ENCODE data around the gene TAPBPL.
"Not testable (repeated sequence)": the region's sequence is repeated elsewhere in the genome, so short reads cannot be mapped to it uniquely, and the experiment has no call there.

Gene TAPBPL

GRCh38 chr12:6476489-6476888 is 24.6 kb downstream of the TAPBPL start:
- Histone ChIP-seq H3K27me3 (ENCODE audit: control insufficient read depth, insufficient read depth, low read length) (no peaks in the 10 kb centered on the region), H3K9ac (ENCODE audit: low read depth, low read length) (no peak overlapping the region), H3K4me3 (ENCODE audit: low read depth, low read length) (no peak overlapping the region), H3K9me3 (ENCODE audit: control insufficient read depth, insufficient read depth, low read length) (no peaks in the 10 kb centered on the region), H3K4me1 (ENCODE audit: control insufficient read depth, insufficient read depth, low read length) (no peaks in the 10 kb centered on the region), H3K27ac (ENCODE audit: low read depth, low read length) (no peak overlapping the region), H3K36me3 (ENCODE audit: control insufficient read depth, insufficient read depth, low read length) (no peaks in the 10 kb centered on the region)

DNA sequence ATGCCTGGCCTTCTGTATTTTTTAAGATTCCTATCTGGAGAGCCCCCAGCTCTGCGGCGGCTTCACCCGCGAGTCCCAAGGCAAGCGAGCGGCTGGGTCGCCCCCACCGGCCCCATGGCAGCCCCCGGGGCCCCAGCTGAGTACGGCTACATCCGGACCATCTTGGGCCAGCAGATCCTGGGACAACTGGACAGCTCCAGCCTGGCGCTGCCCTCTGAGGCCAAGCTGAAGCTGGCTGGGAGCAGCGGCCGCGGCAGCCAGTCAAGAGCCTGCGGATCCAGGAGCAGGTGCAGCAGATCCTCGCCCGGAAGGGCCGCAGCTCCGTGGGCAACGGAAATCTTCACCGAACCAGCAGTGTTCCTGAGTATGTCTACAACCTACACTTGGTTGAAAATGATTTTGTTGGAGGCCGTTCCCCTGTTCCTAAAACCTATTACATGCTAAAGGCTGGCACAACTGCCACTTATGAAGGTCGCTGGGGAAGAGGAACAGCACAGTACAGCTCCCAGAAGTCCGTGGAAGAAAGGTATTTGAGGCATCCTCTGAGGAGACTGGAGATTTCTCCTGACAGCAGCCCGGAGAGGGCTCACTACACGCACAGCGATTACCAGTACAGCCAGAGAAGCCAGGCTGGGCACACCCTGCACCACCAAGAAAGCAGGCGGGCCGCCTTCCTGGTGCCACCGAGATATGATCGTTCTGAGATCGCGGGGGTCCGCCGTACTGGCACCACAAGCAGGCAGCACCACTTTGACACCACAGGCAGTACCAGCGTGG is 25.9 kb downstream of the TAPBPL start:
- H3K4me3 ChIP-seq (ENCODE audit: low read depth, low read length), result not testable (repeated sequence)

GRCh38 chr12:6478416-6478815 is 26.6 kb downstream of the TAPBPL start:
- Histone ChIP-seq H3K36me3 (ENCODE audit: control insufficient read depth, insufficient read depth, low read length) (no peaks in the 10 kb centered on the region), H3K9ac (ENCODE audit: low read depth, low read length) (no peak overlapping the region), H3K27me3 (ENCODE audit: control insufficient read depth, insufficient read depth, low read length) (no peaks in the 10 kb centered on the region), H3K4me1 (ENCODE audit: control insufficient read depth, insufficient read depth, low read length) (no peaks in the 10 kb centered on the region), H3K4me3 (ENCODE audit: low read depth, low read length) (no peak overlapping the region), H3K9me3 (ENCODE audit: control insufficient read depth, insufficient read depth, low read length) (no peaks in the 10 kb centered on the region), H3K27ac (ENCODE audit: low read depth, low read length) (no peak overlapping the region)

More for the DNA sequence above, 25.9 kb downstream of the TAPBPL start:
- H3K9me3 ChIP-seq (ENCODE audit: control insufficient read depth, insufficient read depth, low read length); H3K4me1 ChIP-seq (ENCODE audit: control insufficient read depth, insufficient read depth, low read length); H3K27ac ChIP-seq (ENCODE audit: low read depth, low read length); H3K27me3 ChIP-seq (ENCODE audit: control insufficient read depth, insufficient read depth, low read length); H3K9ac ChIP-seq (ENCODE audit: low read depth, low read length); H3K36me3 ChIP-seq (ENCODE audit: control insufficient read depth, insufficient read depth, low read length): not testable (repeated sequence)

DNA sequence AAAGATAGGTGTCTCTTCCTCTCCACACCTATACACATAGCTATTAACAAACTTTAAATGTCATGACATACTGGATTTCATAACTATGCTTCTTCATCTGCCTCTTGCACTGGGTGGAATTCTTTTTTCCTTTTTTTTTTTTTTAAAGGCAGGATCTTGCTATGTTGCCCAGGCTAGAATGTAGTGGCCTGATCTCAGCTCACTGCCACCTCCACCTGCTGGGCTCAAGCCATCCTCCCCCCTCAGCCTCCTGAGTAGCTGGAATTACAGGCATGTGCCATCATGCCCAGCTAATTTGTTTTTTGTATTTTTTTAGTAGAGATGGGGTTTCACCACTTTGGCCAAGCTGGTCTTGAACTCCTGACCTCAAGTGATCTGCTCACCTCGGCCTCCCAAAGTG is 36.4 kb downstream of the TAPBPL start:
- H3K9me3 ChIP-seq (ENCODE audit: control insufficient read depth, insufficient read depth, low read length), result no peaks in the 10 kb centered on the region
- H3K9ac ChIP-seq (ENCODE audit: low read depth, low read length), result no peak overlapping the region
- 0 out of 2 replicates have a peak, but pooled peaks cover 3% of the 10 kb centered on the region for H3K4me1 ChIP-seq (ENCODE audit: control insufficient read depth, insufficient read depth, low read length)
- H3K27ac ChIP-seq (ENCODE audit: low read depth, low read length), result no peak overlapping the region
- no peaks in the 10 kb centered on the region for H3K27me3 ChIP-seq (ENCODE audit: control insufficient read depth, insufficient read depth, low read length)
- peaks cover 11% of the 10 kb centered on the region for H3K36me3 ChIP-seq (ENCODE audit: control insufficient read depth, insufficient read depth, low read length)
- no peak overlapping the region for H3K4me3 ChIP-seq (ENCODE audit: low read depth, low read length)

- H3K27ac ChIP-seq (ENCODE audit: low read depth, low read length), result no peak overlapping the region
- no peaks in the 10 kb centered on the region for H3K9me3 ChIP-seq (ENCODE audit: control insufficient read depth, insufficient read depth, low read length)
- H3K9ac ChIP-seq (ENCODE audit: low read depth, low read length), result no peak overlapping the region
- no peak overlapping the region for H3K4me3 ChIP-seq (ENCODE audit: low read depth, low read length)
- H3K36me3 ChIP-seq (ENCODE audit: control insufficient read depth, insufficient read depth, low read length), result peaks cover 11% of the 10 kb centered on the region
- 0 out of 2 replicates have a peak, but pooled peaks cover 3% of the 10 kb centered on the region for H3K4me1 ChIP-seq (ENCODE audit: control insufficient read depth, insufficient read depth, low read length)
- H3K27me3 ChIP-seq (ENCODE audit: control insufficient read depth, insufficient read depth, low read length), result no peaks in the 10 kb centered on the region
These were observed 37.6 kb downstream of the TAPBPL start for GRCh38 chr12:6489449-6489848.

- H3K9me3 ChIP-seq (ENCODE audit: control insufficient read depth, insufficient read depth, low read length); H3K27me3 ChIP-seq (ENCODE audit: control insufficient read depth, insufficient read depth, low read length); H3K4me3 ChIP-seq (ENCODE audit: low read depth, low read length); H3K27ac ChIP-seq (ENCODE audit: low read depth, low read length); H3K9ac ChIP-seq (ENCODE audit: low read depth, low read length): not testable (repeated sequence)
- Histone ChIP-seq H3K36me3 (ENCODE audit: control insufficient read depth, insufficient read depth, low read length) (peaks cover 19% of the 10 kb centered on the region), H3K4me1 (ENCODE audit: control insufficient read depth, insufficient read depth, low read length) (peaks cover 10% of the 10 kb centered on the region)
These were observed 38.8 kb downstream of the TAPBPL start for GRCh38 chr12:6490673-6491072.

GRCh38 chr12:6492838-6493496 is 41.1 kb downstream of the TAPBPL start, which contains the start of gene MRPL51:
Gene MRPL51 (minus strand): TSS chr12:6493262. CDS start chr12:6493136, 126 bp downstream.
- H3K9me3 ChIP-seq (ENCODE audit: control insufficient read depth, insufficient read depth, low read length), result no peaks in the 10 kb centered on the region
- H3K36me3 ChIP-seq (ENCODE audit: control insufficient read depth, insufficient read depth, low read length), result peaks cover 40% of the 10 kb centered on the region
- H3K9ac ChIP-seq (ENCODE audit: low read depth, low read length), result peak within 1 kb of the TSS; percentile 83
- peaks cover 10% of the 10 kb centered on the region for H3K4me1 ChIP-seq (ENCODE audit: control insufficient read depth, insufficient read depth, low read length)
- no peaks in the 10 kb centered on the region for H3K27me3 ChIP-seq (ENCODE audit: control insufficient read depth, insufficient read depth, low read length)
- H3K4me3 ChIP-seq (ENCODE audit: low read depth, low read length), result peak within 1 kb of the TSS; percentile 84
- peak within 1 kb of the TSS; percentile 98 for H3K27ac ChIP-seq (ENCODE audit: low read depth, low read length)

DNA sequence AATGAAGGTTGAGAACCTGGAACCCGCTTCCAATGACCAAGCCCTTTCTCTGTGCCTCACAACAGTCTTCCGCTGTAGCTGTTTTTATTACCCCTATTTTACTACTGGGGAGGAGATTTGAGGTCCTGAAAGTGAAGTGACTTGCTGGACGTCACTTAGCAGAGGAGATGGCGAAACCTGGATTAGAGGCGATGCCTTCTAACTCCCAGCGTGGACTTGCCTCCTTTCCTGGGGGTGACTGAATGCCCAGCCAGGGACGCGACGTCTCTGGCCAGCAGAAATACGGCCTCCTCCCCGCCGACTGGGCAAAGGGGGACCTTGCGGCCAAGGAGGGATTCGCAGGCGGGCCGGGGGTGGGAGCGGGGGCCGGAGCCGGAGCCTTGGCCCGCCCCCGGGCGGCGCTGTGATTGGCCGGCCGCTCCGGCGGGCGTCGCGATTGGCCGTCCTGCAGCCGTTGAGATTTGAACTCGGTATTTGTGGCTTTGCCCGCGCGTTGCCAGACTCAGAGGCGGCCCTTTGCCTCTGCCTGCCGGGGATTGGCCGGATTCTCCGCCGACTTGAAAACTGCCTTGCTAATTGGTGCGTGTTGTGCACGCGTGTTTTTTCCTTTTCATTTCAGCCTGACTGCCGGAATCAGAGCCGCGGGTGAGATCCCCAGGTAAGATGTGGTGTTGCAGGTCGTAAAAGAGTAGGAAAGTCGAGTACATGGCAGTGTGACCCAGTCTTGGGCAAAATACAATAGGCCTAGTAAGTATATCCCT is 41.8 kb downstream of the TAPBPL start, which contains the start of gene NCAPD2:
Gene NCAPD2 (plus strand): TSS at position 606 of the 761 bp plus-strand sequence. CDS start 997 bp downstream, outside the sequence.
- Histone ChIP-seq H3K27ac (ENCODE audit: low read depth, low read length) (peak within 1 kb of the TSS; percentile 98), H3K36me3 (ENCODE audit: control insufficient read depth, insufficient read depth, low read length) (peaks cover 47% of the 10 kb centered on the region), H3K4me3 (ENCODE audit: low read depth, low read length) (peak within 1 kb of the TSS; percentile 84), H3K9ac (ENCODE audit: low read depth, low read length) (peak within 1 kb of the TSS; percentile 83), H3K4me1 (ENCODE audit: control insufficient read depth, insufficient read depth, low read length) (peaks cover 10% of the 10 kb centered on the region), H3K27me3 (ENCODE audit: control insufficient read depth, insufficient read depth, low read length) (no peaks in the 10 kb centered on the region), H3K9me3 (ENCODE audit: control insufficient read depth, insufficient read depth, low read length) (no peaks in the 10 kb centered on the region)

GRCh38 chr12:6494258-6494743 is 42.5 kb downstream of the TAPBPL start:
- peaks cover 53% of the 10 kb centered on the region for H3K36me3 ChIP-seq (ENCODE audit: control insufficient read depth, insufficient read depth, low read length)
- H3K27ac ChIP-seq (ENCODE audit: low read depth, low read length), result peak overlapping the region; percentile 98

GRCh38 chr12:6494968-6495367 is 43.1 kb downstream of the TAPBPL start:
- H3K27ac ChIP-seq (ENCODE audit: low read depth, low read length), result no peak overlapping the region
- no peaks in the 10 kb centered on the region for H3K27me3 ChIP-seq (ENCODE audit: control insufficient read depth, insufficient read depth, low read length)
- peaks cover 10% of the 10 kb centered on the region for H3K4me1 ChIP-seq (ENCODE audit: control insufficient read depth, insufficient read depth, low read length)
- no peaks in the 10 kb centered on the region for H3K9me3 ChIP-seq (ENCODE audit: control insufficient read depth, insufficient read depth, low read length)
- H3K9ac ChIP-seq (ENCODE audit: low read depth, low read length), result no peak overlapping the region
- H3K4me3 ChIP-seq (ENCODE audit: low read depth, low read length), result peak overlapping the region; percentile 84
- H3K36me3 ChIP-seq (ENCODE audit: control insufficient read depth, insufficient read depth, low read length), result peaks cover 60% of the 10 kb centered on the region

More at GRCh38 chr12:6494258-6494743, 42.5 kb downstream of the TAPBPL start:
- H3K27me3 ChIP-seq (ENCODE audit: control insufficient read depth, insufficient read depth, low read length), result no peaks in the 10 kb centered on the region
- H3K4me1 ChIP-seq (ENCODE audit: control insufficient read depth, insufficient read depth, low read length), result peaks cover 10% of the 10 kb centered on the region
- H3K9ac ChIP-seq (ENCODE audit: low read depth, low read length), result peak overlapping the region; percentile 45
- peak overlapping the region; percentile 84 for H3K4me3 ChIP-seq (ENCODE audit: low read depth, low read length)
- H3K9me3 ChIP-seq (ENCODE audit: control insufficient read depth, insufficient read depth, low read length), result no peaks in the 10 kb centered on the region
